K562 (cell line): Measurements from ENCODE around the gene DNAJC12. TPM values are rescaled to one million over a fixed set of nuclear protein-coding genes. Genes with fewer than 3 reads are reported as not detected.

Experiments used
- BACH1 ChIP-seq: fragments of 200-800 bp; sonication (Bioruptor generic); IDR thresholded peaks from 2 replicates; pipeline ENCODE4 v1.6.1; 2016; ENCODE audit warnings: missing genetic modification characterization, missing compliant biosample characterization
- BRD9 ChIP-seq: fragments of 450-650 bp; IDR thresholded peaks from 2 replicates; pipeline ENCODE4 v1.6.1; 2018; ENCODE audit warnings: low read depth; ENCODE audit not compliant: partially characterized antibody
- CHD1 ChIP-seq: fragments of 200-600 bp; sonication (generic); IDR thresholded peaks from one replicate; pipeline ENCODE4 v1.6.1; 2012; ENCODE audit warnings: mild to moderate bottlenecking, moderate library complexity, low read length, inconsistent platforms
- CLOCK ChIP-seq: fragments of 250-450 bp; sonication (Bioruptor Pico); IDR thresholded peaks from 2 replicates; pipeline ENCODE4 v1.4.0; 2020; ENCODE audit warnings: mild to moderate bottlenecking, moderate library complexity, borderline replicate concordance
- CREB3L1 ChIP-seq: fragments of 450-650 bp; IDR thresholded peaks from 2 replicates; pipeline ENCODE4 v1.6.1; 2014; ENCODE audit warnings: low read depth, mild to moderate bottlenecking, moderate library complexity, borderline replicate concordance
- ELF1 ChIP-seq: fragments of 200-800 bp; sonication (Bioruptor generic); IDR thresholded peaks from 2 replicates; pipeline ENCODE4 v1.6.1; 2016; ENCODE audit warnings: missing genetic modification characterization, missing compliant biosample characterization
- FIP1L1 ChIP-seq: fragments of 200-400 bp; formaldehyde crosslinking; IDR thresholded peaks from 2 replicates; pipeline ENCODE4 v1.6.1; 2018; ENCODE audit warnings: mild to moderate bottlenecking, low read depth, low read length; ENCODE audit not compliant: poor library complexity, severe bottlenecking
- GABPA ChIP-seq: fragments of 200-800 bp; sonication (Bioruptor generic); conservative IDR thresholded peaks from 2 replicates; pipeline ENCODE4 v1.6.1; 2016; ENCODE audit warnings: low read depth, missing genetic modification characterization, missing compliant biosample characterization
- HCFC1 ChIP-seq: IDR thresholded peaks from 2 replicates; pipeline ENCODE4 v1.6.1; 2012; ENCODE audit warnings: low read depth, low read length, improper control_type of control experiment
- KLF13 ChIP-seq: fragments of 450-650 bp; IDR thresholded peaks from 2 replicates; pipeline ENCODE4 v1.6.1; 2016; ENCODE audit warnings: missing genetic modification characterization, low read depth, mild to moderate bottlenecking, missing compliant biosample characterization, moderate library complexity, borderline replicate concordance
- NFRKB ChIP-seq: fragments of 450-650 bp; IDR thresholded peaks from 2 replicates; pipeline ENCODE4 v1.6.1; 2016; ENCODE audit warnings: low read depth
- NR2C1 ChIP-seq, 2 experiments: fragments of 450-650 bp; IDR thresholded peaks; 2 replicates each; pipeline ENCODE4 v1.6.1; 2017; ENCODE audit warnings: mild to moderate bottlenecking in 2 of 2, antibody characterized with exemption in 1 of 2, inconsistent platforms in 1 of 2, missing compliant biosample characterization in 1 of 2, missing genetic modification characterization in 1 of 2
- RCOR1 ChIP-seq, 2 experiments: IDR thresholded peaks; 2 replicates each; pipeline ENCODE4 v1.6.1; 2012; ENCODE audit warnings: low read depth in 2 of 2, low read length in 2 of 2, borderline replicate concordance in 1 of 2, improper control_type of control experiment in 1 of 2
- SRF ChIP-seq, 2 experiments: fragments of 250-450, 450-650 bp in 1 of 2; sonication (Bioruptor Pico) in 1 of 2; sonication (generic) in 1 of 2; formaldehyde crosslinking; IDR thresholded peaks; 2 replicates each; pipeline versions ENCODE4 v1.5.0 to v1.5.1; 2020 to 2022; ENCODE audit warnings: mild to moderate bottlenecking in 1 of 2, missing genetic modification reagents in 1 of 2
- TAF7 ChIP-seq: fragments of 450-650 bp; IDR thresholded peaks from 2 replicates; pipeline ENCODE4 v1.6.1; 2016; ENCODE audit warnings: missing genetic modification characterization, missing compliant biosample characterization
- TEAD1 ChIP-seq, 2 experiments: fragments of 450-650 bp in 1 of 2; sonication (generic) in 1 of 2; formaldehyde crosslinking; IDR thresholded peaks; 2 replicates each; pipeline versions ENCODE4 v1.4.0 to v1.8.0; 2020 to 2022; ENCODE audit warnings: mild to moderate bottlenecking in 2 of 2, missing genetic modification reagents in 1 of 2
- U2AF1 ChIP-seq: fragments of 200-400 bp; formaldehyde crosslinking; optimal IDR thresholded peaks from 2 replicates; pipeline ENCODE3; 2017; ENCODE audit warnings: mild to moderate bottlenecking, low read depth, low read length, moderate library complexity
- ZNF282 ChIP-seq: sonication (generic); formaldehyde crosslinking; IDR thresholded peaks from 2 replicates; pipeline ENCODE4 v1.8.1; 2023; ENCODE audit warnings: missing genetic modification reagents
- ZNF780A ChIP-seq: fragments of 250-450 bp; sonication (Bioruptor Pico); IDR thresholded peaks from 2 replicates; pipeline ENCODE4 v1.5.0; 2021; ENCODE audit warnings: mild to moderate bottlenecking
- polyA plus RNA-seq, 8 experiments: library from polyadenylated mRNA; depleted of rRNA in 4 of 8; stranded (reverse) in 5 of 8; unstranded in 3 of 8; fragments of >200 nt; fragmentation: Nextera tagmentation in 2 of 8; fragmentation: Illumina TruSeq in 1 of 8; extraction: Ambion mirVana in 2 of 8; extraction: Trizol in 1 of 8; gene quantifications; 2 replicates each; pipeline versions ENCODE4 v1.2.1 to v1.2.3, GENCODE V29; 2011 to 2014; ENCODE audit warnings: inconsistent platforms in 1 of 8, missing spikeins in 1 of 8
- total RNA-seq, 7 experiments: library from RNA; depleted of rRNA in 6 of 7; stranded (reverse); fragments of >200 nt in 6 of 7; fragmentation: Illumina TruSeq in 2 of 7; extraction: Trizol in 2 of 7; gene quantifications; 2 replicates each; pipeline versions ENCODE4 v1.2.1 to v1.2.3, GENCODE V29; 2011 to 2021; ENCODE audit warnings: low replicate concordance in 1 of 7
- TF ChIP-seq, protein P1 (sequence below): fragments of 200-800 bp; sonication (Bioruptor generic); IDR thresholded peaks from 2 replicates; pipeline ENCODE4 v1.6.1; 2017; ENCODE audit warnings: missing genetic modification characterization, missing compliant biosample characterization

The DNAJC12 gene
- total and polyA plus RNA-seq, 9 of the 15 experiments (the other 6 are each of a cell fraction or from before 2014, with no cell fraction given), result 7.4 to 95.9 (median 68.5) TPM

DNA sequence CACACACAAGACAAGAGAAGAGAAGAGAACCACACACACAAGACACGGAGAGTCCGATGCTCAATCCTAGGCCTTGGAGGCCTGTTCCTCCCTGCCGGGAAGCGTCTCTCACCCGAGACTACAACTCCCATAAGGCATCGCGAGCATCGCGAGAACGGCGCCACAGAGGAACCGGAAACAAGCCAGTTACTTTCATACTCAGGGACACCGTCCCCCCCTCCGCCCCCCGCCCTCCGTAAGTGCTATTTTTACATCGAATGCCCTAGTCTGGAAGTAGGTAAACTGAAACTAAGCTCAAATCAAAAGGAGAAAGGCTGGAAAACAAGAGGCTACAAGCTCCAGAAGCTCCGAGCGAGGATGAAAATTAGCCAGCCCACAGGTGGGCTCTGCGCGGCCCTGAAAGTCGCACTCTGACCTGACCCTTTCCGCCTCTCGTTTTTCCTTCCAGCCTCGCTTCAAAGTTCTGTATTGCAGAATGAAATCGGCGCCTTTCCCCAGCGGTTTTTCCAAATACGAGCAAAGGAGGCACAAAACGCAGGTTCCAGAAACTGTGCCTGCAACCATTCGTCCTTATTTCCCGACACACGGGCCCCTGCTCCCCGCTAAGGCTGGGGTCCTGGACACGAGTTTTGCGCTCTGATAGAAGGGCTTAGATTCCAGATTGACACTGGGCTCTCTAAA is 11.5 kb upstream of the DNAJC12 start (continued):
- TF ChIP-seq TAF7 (tag) (peak; percentile 59; the same call in 1 of the 2 replicates), RCOR1 (IDR thresholded peaks at IDR 0.05; ENCODE audit: borderline replicate concordance in 1 of 2, low read depth in 2 of 2, low read length in 2 of 2) (0 out of 4 replicates have a peak, but pooled peaks of 1 of the 2 experiments have one; percentile 12), ELF1 (tag) (peak; percentile 93), FIP1L1 (no peak), GABPA (tag) (peak; percentile 94), NR2C1 (IDR thresholded peaks at IDR 0.05) (peak; percentile 77), NR2C1 (tag; IDR thresholded peaks at IDR 0.05) (peak; percentile 78), KLF13 (tag) (peak; percentile 48; the same call in 1 of the 2 replicates), ZNF282 (CRISPR knock-in tag) (no peak), HCFC1 (peak; percentile 98), CHD1 (no peak), CREB3L1 (peak; percentile 92), U2AF1 (no peak), BRD9 (peak; percentile 68), CLOCK (CRISPR knock-in tag) (no peak), ZNF780A (CRISPR knock-in tag) (no peak), TEAD1 (CRISPR knock-in tag; IDR thresholded peaks at IDR 0.05) (peak in 1 of 2 experiments; percentile 71; a peak in 1 of 4 replicates), BACH1 (tag) (no peak; the same call in 1 of the 2 replicates), NFRKB (peak; percentile 80; the same call in 1 of the 2 replicates), SRF (CRISPR knock-in tag; IDR thresholded peaks at IDR 0.05) (peak in 1 of 2 experiments; percentile 88; a peak in 2 of 4 replicates)
- TF ChIP-seq, protein P1, sequence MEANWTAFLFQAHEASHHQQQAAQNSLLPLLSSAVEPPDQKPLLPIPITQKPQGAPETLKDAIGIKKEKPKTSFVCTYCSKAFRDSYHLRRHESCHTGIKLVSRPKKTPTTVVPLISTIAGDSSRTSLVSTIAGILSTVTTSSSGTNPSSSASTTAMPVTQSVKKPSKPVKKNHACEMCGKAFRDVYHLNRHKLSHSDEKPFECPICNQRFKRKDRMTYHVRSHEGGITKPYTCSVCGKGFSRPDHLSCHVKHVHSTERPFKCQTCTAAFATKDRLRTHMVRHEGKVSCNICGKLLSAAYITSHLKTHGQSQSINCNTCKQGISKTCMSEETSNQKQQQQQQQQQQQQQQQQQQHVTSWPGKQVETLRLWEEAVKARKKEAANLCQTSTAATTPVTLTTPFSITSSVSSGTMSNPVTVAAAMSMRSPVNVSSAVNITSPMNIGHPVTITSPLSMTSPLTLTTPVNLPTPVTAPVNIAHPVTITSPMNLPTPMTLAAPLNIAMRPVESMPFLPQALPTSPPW (CRISPR knock-in tag), result peak; percentile 99
